Measurements from ENCODE around the gene EXD3. TPM values are rescaled to one million over a fixed set of nuclear protein-coding genes. Genes with fewer than 3 reads are reported as not detected.

Gene EXD3
- total and polyA plus RNA-seq, 2 donors from 2014 or later = 18.9 to 44.5 TPM

DNA sequence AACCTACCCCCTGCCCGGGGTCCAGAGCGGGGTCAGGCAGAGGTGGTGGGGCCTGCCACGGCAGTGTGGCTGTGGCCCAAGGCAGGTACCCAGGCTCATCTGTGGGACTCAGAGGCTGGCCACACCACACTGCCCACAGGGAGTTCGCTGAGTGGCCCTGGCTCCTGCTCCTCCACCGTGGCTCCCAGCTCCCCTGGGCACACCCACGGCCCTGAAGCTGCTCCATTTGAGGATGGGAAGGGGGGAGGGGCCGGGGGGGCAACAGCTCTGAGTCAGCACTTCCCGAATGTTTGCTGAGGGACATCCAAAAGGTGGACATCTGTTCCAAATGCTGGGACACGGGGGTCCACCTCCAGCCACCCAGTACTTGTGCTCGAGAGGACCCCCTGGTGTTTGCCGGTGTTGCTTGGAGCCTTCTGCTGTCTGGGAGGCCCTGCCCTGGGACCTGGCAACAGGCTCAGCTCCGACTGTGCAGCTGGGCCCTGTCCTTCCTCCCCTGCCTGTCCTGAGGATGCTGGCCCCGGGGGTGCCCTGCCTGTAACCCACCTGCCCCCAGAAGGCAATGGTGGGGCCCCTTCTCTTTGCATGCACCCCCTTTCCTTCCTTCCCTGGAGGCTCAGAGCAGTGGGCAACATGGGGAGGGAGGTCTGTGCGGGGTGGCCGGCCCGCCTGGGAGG, 118.4 kb downstream of the EXD3 start:
- no peak overlapping the region for H3K4me3 ChIP-seq (ENCODE audit: low read length in 3 of 3)
- H3K27me3 ChIP-seq (ENCODE audit: control insufficient read depth, insufficient read depth, low read length) = no peaks in the 10 kb centered on the region
- intact Hi-C loops (cut with DNase I) = no loop called here
- peaks cover 0 to 21% (median 11%) of the 10 kb centered on the region in 3 donors for H3K4me1 ChIP-seq (ENCODE audit: control insufficient read depth in 2 of 3, insufficient read depth in 2 of 3, low read depth in 1 of 3, low read length in 3 of 3)
- FAIRE-seq (no peak), DNase-seq (peak in 3 of 5 donors; percentile 58 to 79 (median 73))
- H3K9me3 ChIP-seq (ENCODE audit: control insufficient read depth in 2 of 3, insufficient read depth in 1 of 3, low read length in 3 of 3) = no peaks in the 10 kb centered on the region
- peak overlapping the region; percentile 78 to 85 for H3K27ac ChIP-seq (ENCODE audit: low read depth in 2 of 2, low read length in 2 of 2)
- H3K9ac ChIP-seq (ENCODE audit: low read length in 3 of 3) = no peak overlapping the region
- TF ChIP-seq, protein P1, sequence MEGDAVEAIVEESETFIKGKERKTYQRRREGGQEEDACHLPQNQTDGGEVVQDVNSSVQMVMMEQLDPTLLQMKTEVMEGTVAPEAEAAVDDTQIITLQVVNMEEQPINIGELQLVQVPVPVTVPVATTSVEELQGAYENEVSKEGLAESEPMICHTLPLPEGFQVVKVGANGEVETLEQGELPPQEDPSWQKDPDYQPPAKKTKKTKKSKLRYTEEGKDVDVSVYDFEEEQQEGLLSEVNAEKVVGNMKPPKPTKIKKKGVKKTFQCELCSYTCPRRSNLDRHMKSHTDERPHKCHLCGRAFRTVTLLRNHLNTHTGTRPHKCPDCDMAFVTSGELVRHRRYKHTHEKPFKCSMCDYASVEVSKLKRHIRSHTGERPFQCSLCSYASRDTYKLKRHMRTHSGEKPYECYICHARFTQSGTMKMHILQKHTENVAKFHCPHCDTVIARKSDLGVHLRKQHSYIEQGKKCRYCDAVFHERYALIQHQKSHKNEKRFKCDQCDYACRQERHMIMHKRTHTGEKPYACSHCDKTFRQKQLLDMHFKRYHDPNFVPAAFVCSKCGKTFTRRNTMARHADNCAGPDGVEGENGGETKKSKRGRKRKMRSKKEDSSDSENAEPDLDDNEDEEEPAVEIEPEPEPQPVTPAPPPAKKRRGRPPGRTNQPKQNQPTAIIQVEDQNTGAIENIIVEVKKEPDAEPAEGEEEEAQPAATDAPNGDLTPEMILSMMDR (IDR thresholded peaks at IDR 0.05; ENCODE audit: borderline replicate concordance, extremely low read depth, insufficient read depth) = no peak
- no peaks in the 10 kb centered on the region for H3K36me3 ChIP-seq (ENCODE audit: control insufficient read depth in 2 of 3, insufficient read depth in 3 of 3, low read length in 3 of 3)

DNA sequence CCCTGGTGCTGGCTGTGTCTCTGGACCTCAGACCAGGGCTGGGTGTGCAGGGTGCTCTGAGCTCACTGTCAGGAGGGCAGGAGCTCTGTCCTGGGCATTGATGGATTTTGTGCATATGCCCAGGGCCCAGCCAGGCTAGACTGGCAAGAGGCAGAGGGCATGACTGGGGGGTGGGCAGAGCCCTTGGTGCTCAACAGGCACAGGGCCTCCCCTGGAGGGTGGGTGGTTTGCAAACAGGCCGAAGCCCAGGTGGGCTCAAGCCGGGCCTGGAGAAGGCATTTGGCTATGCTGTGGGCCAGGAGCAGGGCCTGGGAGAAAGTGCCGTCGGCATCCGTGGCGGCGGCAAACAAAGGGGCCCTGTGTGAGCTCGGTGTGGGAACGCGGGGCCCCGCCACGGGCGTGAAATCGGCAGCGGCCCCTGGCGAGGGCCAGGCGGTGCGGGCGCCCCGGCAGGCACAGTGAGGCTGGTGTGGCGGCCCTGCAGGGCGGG, 119.0 kb downstream of the EXD3 start:
- no peaks in the 10 kb centered on the region for H3K27me3 ChIP-seq (ENCODE audit: control insufficient read depth, insufficient read depth, low read length)
- intact Hi-C loops (cut with DNase I) = no loop called here
- H3K27ac ChIP-seq (ENCODE audit: low read depth in 2 of 2, low read length in 2 of 2) = no peak overlapping the region

DNA sequence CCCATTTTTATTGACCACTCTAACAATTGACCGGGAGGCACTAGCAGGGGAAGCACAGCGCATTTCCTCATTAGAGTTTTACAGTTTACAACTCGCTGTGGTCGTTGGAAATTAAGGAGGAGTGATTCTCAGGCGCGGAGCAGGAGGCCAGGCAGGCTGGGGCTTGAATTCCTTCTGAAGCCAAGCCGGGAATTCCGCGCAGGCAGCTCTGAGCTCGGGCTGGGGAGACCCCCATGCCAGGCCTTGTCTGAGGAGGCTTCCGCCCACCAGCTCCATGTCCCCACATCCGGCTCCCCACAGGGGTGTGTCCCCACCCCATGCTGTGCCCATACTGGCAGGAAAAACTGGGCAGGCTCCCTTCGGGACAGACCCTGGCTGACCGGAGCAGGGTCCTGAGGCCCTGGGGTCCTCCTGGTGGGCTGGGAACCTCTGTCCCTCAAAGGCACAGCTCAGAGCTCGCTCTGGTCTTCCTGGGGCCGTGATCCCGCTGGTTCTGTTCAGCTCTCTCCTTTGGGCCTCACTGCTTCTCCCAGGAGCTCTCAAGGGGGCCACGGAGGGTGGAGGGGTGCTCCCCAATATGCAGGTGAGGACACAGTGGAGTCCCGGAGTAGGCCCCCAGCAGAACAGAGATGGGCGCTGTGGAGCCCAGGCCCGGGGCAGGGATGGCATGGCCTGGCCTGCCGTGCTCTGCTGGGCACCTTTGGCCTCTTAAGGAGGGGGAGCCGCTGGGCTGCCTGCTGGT, 119.6 kb downstream of the EXD3 start:
- intact Hi-C loops (cut with DNase I) = no loop called here
- TF ChIP-seq, protein P1 (IDR thresholded peaks at IDR 0.05; ENCODE audit: borderline replicate concordance, extremely low read depth, insufficient read depth) = no peak
- Histone ChIP-seq H3K9me3 (ENCODE audit: control insufficient read depth in 2 of 3, insufficient read depth in 1 of 3, low read length in 3 of 3) (no peaks in the 10 kb centered on the region), H3K36me3 (ENCODE audit: control insufficient read depth in 2 of 3, insufficient read depth in 3 of 3, low read length in 3 of 3) (no peaks in the 10 kb centered on the region), H3K27ac (ENCODE audit: low read depth in 2 of 2, low read length in 2 of 2) (peak overlapping the region; percentile 51 to 60), H3K4me1 (ENCODE audit: control insufficient read depth in 2 of 3, insufficient read depth in 2 of 3, low read depth in 1 of 3, low read length in 3 of 3) (peaks cover 0 to 23% (median 11%) of the 10 kb centered on the region in 3 donors), H3K27me3 (ENCODE audit: control insufficient read depth, insufficient read depth, low read length) (no peaks in the 10 kb centered on the region), H3K4me3 (ENCODE audit: low read length in 3 of 3) (peak overlapping the region in 1 of 3 donors; percentile 7), H3K9ac (ENCODE audit: low read length in 3 of 3) (no peak overlapping the region)
- DNase-seq = peak; percentile 58 to 84 (median 81)
- no peak for FAIRE-seq

More for the DNA sequence above, 119.0 kb downstream of the EXD3 start:
- Histone ChIP-seq H3K36me3 (ENCODE audit: control insufficient read depth in 2 of 3, insufficient read depth in 3 of 3, low read length in 3 of 3) (no peaks in the 10 kb centered on the region), H3K9me3 (ENCODE audit: control insufficient read depth in 2 of 3, insufficient read depth in 1 of 3, low read length in 3 of 3) (no peaks in the 10 kb centered on the region), H3K4me3 (ENCODE audit: low read length in 3 of 3) (no peak overlapping the region), H3K4me1 (ENCODE audit: control insufficient read depth in 2 of 3, insufficient read depth in 2 of 3, low read depth in 1 of 3, low read length in 3 of 3) (peaks cover 0 to 23% (median 11%) of the 10 kb centered on the region in 3 donors), H3K9ac (ENCODE audit: low read length in 3 of 3) (no peak overlapping the region)
- peak in 3 of 5 donors; percentile 12 to 77 (median 71) for DNase-seq
- TF ChIP-seq, protein P1 (IDR thresholded peaks at IDR 0.05; ENCODE audit: borderline replicate concordance, extremely low read depth, insufficient read depth) = no peak
- no peak for FAIRE-seq
